Measurements from ENCODE around the gene TULP4.

The TULP4 gene

GRCh38 chr6:158545043-158545966 is 233.0 kb downstream of the TULP4 start:
- H3K27ac ChIP-seq: peak overlapping the region; percentile 9; the same call in 1 of the 2 replicates
- TF ChIP-seq CTCF (conservative IDR thresholded peaks at IDR 0.05): no peak

- H3K27ac ChIP-seq: no peak overlapping the region
- no peak for TF ChIP-seq CTCF (conservative IDR thresholded peaks at IDR 0.05)
Measured at GRCh38 chr6:158548418-158549161, 236.3 kb downstream of the TULP4 start.

- no peak for TF ChIP-seq CTCF (conservative IDR thresholded peaks at IDR 0.05)
- peak overlapping the region; percentile 40 for H3K27ac ChIP-seq
Measured at GRCh38 chr6:158552055-158552795, 240.0 kb downstream of the TULP4 start.

- H3K27ac ChIP-seq: peak overlapping the region; percentile 40
- TF ChIP-seq CTCF (conservative IDR thresholded peaks at IDR 0.05): no peak
Measured at GRCh38 chr6:158552796-158553138, 240.5 kb downstream of the TULP4 start.

- TF ChIP-seq CTCF (conservative IDR thresholded peaks at IDR 0.05): no peak
Measured at GRCh38 chr6:158554611-158555361, 242.5 kb downstream of the TULP4 start.

GRCh38 chr6:158556113-158556512 is 243.8 kb downstream of the TULP4 start:
- TF ChIP-seq CTCF (conservative IDR thresholded peaks at IDR 0.05): no peak
- H3K27ac ChIP-seq: peak overlapping the region; percentile 89

More at GRCh38 chr6:158554611-158555361, 242.5 kb downstream of the TULP4 start:
- H3K27ac ChIP-seq: peak overlapping the region; percentile 89

GRCh38 chr6:158557110-158557509 is 244.8 kb downstream of the TULP4 start:
- H3K27ac ChIP-seq: peak overlapping the region; percentile 89
